Body of pancreas (tissue), 4 donors: ENCODE data around the gene DDX20. TPM values are rescaled to one million over a fixed set of nuclear protein-coding genes. Genes with fewer than 3 reads are reported as not detected.

ENCODE experiments used
- ATAC-seq: fragments of 150-250 bp; one replicate; pipeline ENCODE4 v1.9.1; 2016
- DNase-seq, 4 donors: peaks; one replicate each; pipeline ENCODE4 v3.0.0-alpha.2; 2019
- H3K27ac ChIP-seq, 4 donors: fragments of 200-600 bp; sonication (generic); 1 replicate in 3 of 4; 2 replicates in 1 of 4; pipeline versions ENCODE4 v1.5.1 to v1.6.1; 2016 to 2019; ENCODE audit warnings: mild to moderate bottlenecking in 1 of 4, mixed read lengths in 1 of 4, moderate library complexity in 1 of 4
- H3K27me3 ChIP-seq, 2 donors: fragments of 200-600 bp; sonication (generic); one replicate each; pipeline ENCODE4 v1.6.0; 2016; ENCODE audit warnings: mild to moderate bottlenecking in 1 of 2
- H3K36me3 ChIP-seq, 2 donors: fragments of 200-600 bp; sonication (generic); replicated peaks in 1 of 2; 2 replicates each; pipeline ENCODE4 v1.5.1; 2016; ENCODE audit warnings: low read depth in 2 of 2; ENCODE audit not compliant: insufficient read depth in 1 of 2
- H3K4me1 ChIP-seq: fragments of 200-600 bp; sonication (generic); one replicate; pipeline ENCODE4 v1.6.0; 2016
- H3K4me3 ChIP-seq, 2 donors: fragments of 200-600 bp; sonication (generic); 1 replicate in 1 of 2; 2 replicates in 1 of 2; pipeline ENCODE4 v1.5.1; 2016 to 2019
- H3K9me3 ChIP-seq, 3 donors: fragments of 200-600 bp; sonication (generic); 1 replicate in 2 of 3; 2 replicates in 1 of 3; pipeline ENCODE4 v1.5.1; 2016
- POLR2A ChIP-seq, 3 donors: fragments of 450-650 bp; IDR thresholded peaks; one replicate each; pipeline ENCODE4 v1.6.1; 2016; ENCODE audit warnings: antibody characterized with exemption in 3 of 3, mild to moderate bottlenecking in 2 of 3
- WGBS, 2 donors: methylation state at CpG; one replicate each; pipeline ENCODE4 v1.1.5; 2017; 5-methylcytosine and 5-hydroxymethylcytosine counted together
- intact Hi-C: fragments of 100-400 bp; cut with DNase I; formaldehyde crosslinking; loops from one replicate; pipeline ENCODE4 v1.15.1; 2023
- total RNA-seq, 2 donors: library from RNA; depleted of rRNA; stranded (reverse); fragments of >200 nt; gene quantifications; one replicate each; pipeline ENCODE4 v1.1.0, GENCODE V29; 2016
- TF ChIP-seq, protein P1 (sequence below), 7 experiments: fragments of 450-650 bp in 4 of 7; fragments of 200-600 bp in 3 of 7; sonication (generic) in 3 of 7; IDR thresholded peaks; one replicate each; pipeline ENCODE4 v1.5.1; 2016 to 2019; ENCODE audit warnings: antibody characterized with exemption in 7 of 7

The DDX20 gene
- total RNA-seq, 2 donors from 2014 or later: 5.7 to 34.3 TPM

DNA sequence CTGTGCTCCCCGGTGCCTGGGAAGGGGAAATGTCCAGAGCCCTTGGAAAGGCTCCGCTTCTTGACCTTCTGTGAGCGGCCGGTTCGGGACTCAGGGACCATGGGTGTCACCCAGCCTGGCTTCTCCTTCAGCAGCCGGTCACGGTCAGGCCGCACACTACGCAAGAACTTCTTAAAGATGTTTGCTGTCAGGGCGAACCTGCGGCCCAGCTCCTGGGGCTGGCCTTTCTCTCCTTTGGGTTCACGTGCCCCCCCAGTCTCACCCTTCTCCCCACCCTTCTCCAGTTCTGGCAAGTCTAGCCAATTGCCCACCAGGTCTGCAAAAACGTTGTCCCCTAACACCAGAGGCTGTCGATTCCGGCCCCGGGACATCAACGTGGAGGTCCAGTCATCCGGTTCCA, 28.6 kb upstream of the DDX20 start:
- Histone ChIP-seq H3K36me3 (no peaks in the 10 kb centered on the region), H3K27me3 (no peaks in the 10 kb centered on the region), H3K4me1 (no peaks in the 10 kb centered on the region), H3K4me3 (no peak overlapping the region), H3K9me3 (no peaks in the 10 kb centered on the region), H3K27ac (no peak overlapping the region)
- WGBS, 2 donors: 88 to 91% methylated on average over 18 of the region's 18 CpGs
- DNase-seq (no peak), ATAC-seq (no peak)
- intact Hi-C loops: no loop called here
- TF ChIP-seq, protein P1, sequence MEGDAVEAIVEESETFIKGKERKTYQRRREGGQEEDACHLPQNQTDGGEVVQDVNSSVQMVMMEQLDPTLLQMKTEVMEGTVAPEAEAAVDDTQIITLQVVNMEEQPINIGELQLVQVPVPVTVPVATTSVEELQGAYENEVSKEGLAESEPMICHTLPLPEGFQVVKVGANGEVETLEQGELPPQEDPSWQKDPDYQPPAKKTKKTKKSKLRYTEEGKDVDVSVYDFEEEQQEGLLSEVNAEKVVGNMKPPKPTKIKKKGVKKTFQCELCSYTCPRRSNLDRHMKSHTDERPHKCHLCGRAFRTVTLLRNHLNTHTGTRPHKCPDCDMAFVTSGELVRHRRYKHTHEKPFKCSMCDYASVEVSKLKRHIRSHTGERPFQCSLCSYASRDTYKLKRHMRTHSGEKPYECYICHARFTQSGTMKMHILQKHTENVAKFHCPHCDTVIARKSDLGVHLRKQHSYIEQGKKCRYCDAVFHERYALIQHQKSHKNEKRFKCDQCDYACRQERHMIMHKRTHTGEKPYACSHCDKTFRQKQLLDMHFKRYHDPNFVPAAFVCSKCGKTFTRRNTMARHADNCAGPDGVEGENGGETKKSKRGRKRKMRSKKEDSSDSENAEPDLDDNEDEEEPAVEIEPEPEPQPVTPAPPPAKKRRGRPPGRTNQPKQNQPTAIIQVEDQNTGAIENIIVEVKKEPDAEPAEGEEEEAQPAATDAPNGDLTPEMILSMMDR (IDR thresholded peaks at IDR 0.05): no peak
- no peak for TF ChIP-seq POLR2A (IDR thresholded peaks at IDR 0.05)

- ATAC-seq (no peak), DNase-seq (no peak)
- H3K4me1 ChIP-seq: no peaks in the 10 kb centered on the region
- no peak for TF ChIP-seq POLR2A (IDR thresholded peaks at IDR 0.05)
- TF ChIP-seq, protein P1 (IDR thresholded peaks at IDR 0.05): no peak
- H3K4me3 ChIP-seq: no peak overlapping the region
- no peaks in the 10 kb centered on the region for H3K9me3 ChIP-seq
- H3K36me3 ChIP-seq: no peaks in the 10 kb centered on the region
- H3K27ac ChIP-seq: no peak overlapping the region
- intact Hi-C loops: no loop called here
- no peaks in the 10 kb centered on the region for H3K27me3 ChIP-seq
- WGBS, 2 donors: 62 to 78% methylated on average over 5 to 8 of the region's 8 CpGs
These were observed 26.3 kb upstream of the DDX20 start for GRCh38 chr1:111729271-111729921.

DNA sequence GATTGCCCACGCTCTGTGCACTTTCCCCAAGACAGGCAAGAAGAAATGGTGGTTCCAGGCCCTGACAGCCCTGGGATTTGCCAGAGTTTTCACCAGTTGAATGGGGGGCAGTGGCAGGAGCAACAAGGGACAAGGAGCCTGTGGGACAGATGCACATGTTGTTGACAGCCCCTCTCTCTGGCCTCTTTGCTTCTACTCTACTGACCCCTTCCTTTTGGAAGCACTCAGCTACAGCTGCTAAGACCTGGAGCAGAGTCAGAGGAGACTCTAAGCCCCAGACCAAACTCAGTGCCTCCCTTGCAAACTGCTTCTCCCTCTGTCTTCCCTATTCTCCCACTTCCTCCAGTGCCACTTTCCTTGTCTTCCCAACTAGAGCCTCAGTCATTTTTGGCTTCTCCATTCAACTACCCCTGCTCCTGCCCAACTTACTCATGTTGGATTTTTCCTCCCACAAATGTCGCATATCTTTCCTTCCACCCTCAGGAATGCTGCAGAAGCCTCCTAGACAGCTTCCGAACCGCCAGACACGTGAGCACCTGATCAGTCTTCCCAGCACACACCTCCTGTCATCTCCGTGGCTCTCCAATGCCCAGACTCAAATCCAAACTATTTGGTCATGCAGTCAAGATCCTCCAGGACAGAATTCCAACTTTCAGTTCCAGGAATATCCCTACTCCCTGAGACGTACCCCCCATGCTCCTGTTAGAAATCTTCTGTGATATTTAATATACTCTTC, 25.6 kb upstream of the DDX20 start:
- Histone ChIP-seq H3K4me3 (no peak overlapping the region), H3K9me3 (no peaks in the 10 kb centered on the region), H3K27ac (no peak overlapping the region), H3K27me3 (no peaks in the 10 kb centered on the region), H3K36me3 (no peaks in the 10 kb centered on the region), H3K4me1 (no peaks in the 10 kb centered on the region)
- no peak for ATAC-seq
- 86 to 89% methylated on average over 7 of the region's 7 CpGs for WGBS, 2 donors
- no peak for TF ChIP-seq POLR2A (IDR thresholded peaks at IDR 0.05)
- TF ChIP-seq, protein P1 (IDR thresholded peaks at IDR 0.05): no peak
- no peak for DNase-seq
- intact Hi-C loops: no loop called here

- ATAC-seq: no peak
- TF ChIP-seq, protein P1 (IDR thresholded peaks at IDR 0.05): no peak
- TF ChIP-seq POLR2A (IDR thresholded peaks at IDR 0.05): no peak
- H3K36me3 ChIP-seq: no peaks in the 10 kb centered on the region
- WGBS, 2 donors: 70 to 84% methylated on average over 4 of the region's 4 CpGs
- H3K27ac ChIP-seq: no peak overlapping the region
- no peaks in the 10 kb centered on the region for H3K27me3 ChIP-seq
- DNase-seq: no peak
- intact Hi-C loops: no loop called here
- H3K9me3 ChIP-seq: no peaks in the 10 kb centered on the region
- H3K4me3 ChIP-seq: no peak overlapping the region
- H3K4me1 ChIP-seq: no peaks in the 10 kb centered on the region
These were observed 25.0 kb upstream of the DDX20 start for GRCh38 chr1:111730706-111731105.
